ENCODE results near the gene RPS16. TPM values are rescaled to one million over a fixed set of nuclear protein-coding genes. Genes with fewer than 3 reads are reported as not detected.
A peak's percentile ranks its signal among the peaks of the same experiment; 100 is the strongest.

Gene RPS16
- total RNA-seq, 2 donors from 2014 or later, result 1,273 to 1,597 TPM

- intact Hi-C loops (cut with DNase I), result no loop called here
- DNase-seq, result peak; percentile 78
- ATAC-seq, result peak; percentile 79 to 91
Measured at GRCh38 chr19:39428283-39429112, 7.3 kb downstream of the RPS16 start.

GRCh38 chr19:39427707-39428106 is 8.0 kb downstream of the RPS16 start:
- intact Hi-C loops (cut with DNase I), result no loop called here
- ATAC-seq (no peak), DNase-seq (no peak)

GRCh38 chr19:39426170-39426569 is 9.6 kb downstream of the RPS16 start:
- no peak for ATAC-seq
- intact Hi-C loops (cut with DNase I), result no loop called here
- no peak for DNase-seq

DNA sequence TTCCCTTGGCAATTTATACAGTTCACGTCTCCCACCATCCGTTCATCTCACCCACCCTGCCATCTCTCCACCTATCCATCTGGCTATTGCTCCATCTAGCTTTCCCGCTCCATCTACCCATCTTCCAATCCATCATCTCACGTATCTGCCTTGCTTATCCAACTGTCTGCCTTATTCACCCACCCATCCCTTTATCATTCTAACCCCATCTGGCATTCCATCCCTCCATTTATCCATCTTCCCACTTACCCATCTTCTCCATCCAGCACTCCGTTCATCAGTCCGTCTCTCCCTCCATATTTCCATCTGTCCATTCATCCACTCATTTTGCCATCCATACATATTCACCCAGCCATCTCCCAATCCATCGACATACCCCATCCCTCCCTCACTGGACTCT is 10.0 kb downstream of the RPS16 start:
- no peak for DNase-seq
- ATAC-seq, result no peak
- intact Hi-C loops (cut with DNase I), result no loop called here

DNA sequence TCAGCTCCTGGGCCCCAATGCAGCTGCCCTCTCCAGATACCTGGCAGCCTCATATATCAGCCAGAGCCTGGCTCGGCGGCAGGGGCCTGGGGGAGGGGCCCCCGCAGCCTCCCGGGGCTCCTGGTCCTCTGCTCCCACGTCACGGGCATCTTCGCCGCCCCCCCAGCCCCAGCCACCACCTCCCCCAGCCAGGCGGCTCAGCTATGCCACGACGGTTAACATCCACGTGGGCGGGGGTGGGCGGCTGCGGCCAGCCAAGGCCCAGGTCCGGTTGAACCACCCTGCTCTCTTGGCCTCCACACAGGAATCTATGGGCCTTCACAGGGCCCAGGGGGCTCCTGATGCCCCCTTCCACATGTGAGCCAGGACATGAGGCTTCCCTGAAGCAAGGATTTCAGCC is 10.8 kb downstream of the RPS16 start:
- intact Hi-C loops (cut with DNase I), result no loop called here
- no peak for DNase-seq

GRCh38 chr19:39423258-39424086 is 12.3 kb downstream of the RPS16 start:
- intact Hi-C loops (cut with DNase I), result no loop called here
- no peak for DNase-seq
- no peak for ATAC-seq

More for the DNA sequence above, 10.8 kb downstream of the RPS16 start:
- no peak for ATAC-seq

DNA sequence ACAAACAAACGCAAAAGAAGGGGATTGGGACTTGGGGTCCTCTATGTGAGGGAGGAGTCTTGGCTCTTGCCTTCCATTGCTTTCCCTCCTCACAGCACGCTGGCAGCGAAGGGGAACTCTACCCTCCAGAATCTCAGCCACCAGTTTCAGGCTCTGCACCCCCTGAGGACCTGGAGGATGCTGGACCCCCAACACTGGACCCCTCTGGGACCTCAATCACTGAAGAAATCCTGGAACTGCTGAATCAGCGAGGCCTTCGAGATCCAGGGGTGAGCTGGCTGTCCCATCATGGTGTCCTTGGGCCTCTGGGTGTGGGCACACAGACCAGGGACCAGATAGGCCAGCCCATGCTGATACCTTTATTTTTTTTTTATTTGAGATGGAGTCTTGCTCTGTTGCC is 13.7 kb downstream of the RPS16 start:
- DNase-seq (no peak), ATAC-seq (no peak)
- intact Hi-C loops (cut with DNase I), result no loop called here

DNA sequence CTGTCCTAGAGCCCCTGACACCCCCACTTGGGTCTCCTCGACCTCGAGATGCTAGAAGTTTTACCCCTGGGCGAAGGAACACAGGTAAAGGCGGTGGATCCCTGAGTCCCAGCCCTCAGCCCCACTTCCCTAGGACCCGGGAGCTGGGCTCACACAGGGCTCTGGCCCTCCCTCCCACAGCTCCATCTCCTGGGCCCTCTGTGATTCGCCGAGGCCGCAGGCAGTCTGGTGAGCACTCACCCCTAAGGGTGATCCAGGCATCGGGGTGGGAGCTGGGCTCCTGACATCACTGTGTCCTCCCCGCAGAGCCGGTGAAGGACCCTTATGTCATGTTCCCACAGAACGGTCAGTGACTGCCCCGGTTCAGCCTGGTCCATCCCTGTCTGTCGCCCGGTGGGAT is 15.0 kb downstream of the RPS16 start:
- DNase-seq (no peak), ATAC-seq (no peak)
- intact Hi-C loops (cut with DNase I), result no loop called here

DNA sequence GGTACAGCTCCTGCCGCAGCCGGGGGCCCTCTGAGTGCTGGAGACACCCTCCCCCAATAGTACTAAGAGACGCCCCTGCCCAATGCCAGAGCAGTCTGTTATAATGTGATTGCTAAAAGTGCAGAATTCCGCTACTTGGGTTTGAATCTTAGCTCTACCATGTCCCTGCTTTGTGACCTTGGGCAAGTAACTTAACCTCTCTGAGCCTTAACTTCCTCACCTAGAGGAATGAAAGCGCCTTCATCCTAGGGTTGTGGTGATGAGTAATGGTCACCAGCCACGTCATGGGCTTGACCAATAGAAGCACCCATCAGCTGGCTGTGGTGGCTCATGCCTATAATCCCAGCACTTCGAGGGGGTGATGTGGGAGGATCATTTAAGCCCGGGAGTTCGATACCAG is 16.7 kb downstream of the RPS16 start:
- intact Hi-C loops (cut with DNase I), result no loop called here
- ATAC-seq (no peak), DNase-seq (no peak)

DNA sequence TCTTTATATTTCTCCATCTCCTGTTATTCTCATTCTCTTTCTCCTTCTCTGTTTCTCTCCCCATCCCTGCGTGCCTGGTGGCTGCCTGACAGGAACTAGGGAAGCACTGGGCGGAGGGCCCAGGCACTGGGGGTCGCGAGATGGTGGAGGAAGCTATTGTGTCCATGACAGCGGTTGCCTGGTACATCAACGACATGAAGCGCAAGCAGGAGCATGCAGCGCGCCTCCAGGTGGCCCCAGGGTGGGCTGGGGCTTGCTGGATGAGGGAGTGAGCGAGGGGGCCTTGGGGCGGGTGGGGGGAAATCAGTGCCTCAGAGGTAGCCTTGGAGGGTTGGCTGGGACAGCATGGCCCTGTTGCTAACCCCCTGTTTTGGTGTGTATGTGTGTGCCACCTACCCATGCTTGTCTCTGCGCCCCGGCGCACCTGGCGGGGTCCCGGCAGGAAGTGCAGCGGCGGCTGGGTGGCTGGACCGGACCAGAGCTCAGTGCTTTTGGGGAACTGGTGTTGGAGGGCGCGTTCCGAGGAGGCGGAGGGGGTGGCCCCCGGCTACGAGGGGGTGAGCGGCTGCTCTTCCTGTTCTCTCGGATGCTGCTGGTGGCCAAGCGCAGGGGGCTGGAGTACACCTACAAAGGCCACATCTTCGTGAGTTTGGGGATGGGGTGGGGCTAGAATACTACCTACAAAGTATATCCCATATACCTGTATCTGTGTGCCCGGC is 18.1 kb downstream of the RPS16 start:
- ATAC-seq, result no peak
- DNase-seq, result no peak
- intact Hi-C loops (cut with DNase I), result loop anchor here in 1 of 2 donors (2.0 kb wide), 1 partner anchor 15 kb away; no protein-coding TSS in a partner anchor

DNA sequence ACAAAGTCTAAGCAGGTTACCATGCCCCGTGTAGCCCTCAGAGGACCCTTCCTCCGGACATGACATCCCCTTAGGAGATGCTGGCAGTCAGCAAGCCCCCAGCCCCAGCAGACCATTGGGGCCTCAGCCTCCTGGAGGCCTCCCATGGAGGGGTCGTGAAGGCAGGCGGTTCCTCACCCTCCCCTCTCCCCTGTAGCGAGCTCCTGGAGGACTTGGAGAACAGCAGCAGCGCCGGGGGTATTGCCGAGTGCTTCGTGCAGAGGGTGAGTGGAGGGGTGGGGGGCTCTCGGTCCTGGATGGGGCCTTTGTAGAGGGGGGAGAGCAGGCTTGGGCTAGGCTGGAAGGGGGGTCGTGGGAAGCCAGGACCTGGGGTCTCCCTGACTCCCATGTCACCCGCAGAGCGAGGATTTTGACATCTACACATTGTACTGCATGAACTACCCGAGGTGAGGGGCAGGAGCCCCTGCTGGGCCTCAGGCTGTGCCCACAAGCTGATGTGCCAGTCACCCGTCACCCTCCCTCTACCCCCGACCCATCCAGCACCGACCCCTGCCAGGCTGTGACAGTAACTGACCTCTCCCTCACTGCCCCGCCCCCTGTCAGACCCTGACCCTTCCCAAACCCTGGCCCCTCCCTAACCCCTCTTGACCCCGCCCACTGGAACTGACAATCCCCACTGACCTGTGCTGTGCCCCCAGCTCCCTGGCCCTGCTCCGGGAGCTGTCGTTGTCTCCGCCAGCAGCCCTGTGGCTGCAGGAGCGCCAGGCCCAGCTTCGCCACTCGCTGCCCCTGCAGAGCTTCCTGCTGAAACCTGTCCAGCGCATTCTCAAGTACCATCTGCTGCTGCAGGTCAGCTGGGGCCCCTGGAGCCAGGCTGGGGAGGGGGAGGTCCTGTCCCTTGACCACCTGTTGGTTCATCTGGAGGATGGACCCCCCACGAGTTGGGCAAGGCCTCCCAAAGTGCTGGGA is 19.3 kb downstream of the RPS16 start:
- ATAC-seq, result no peak
- no peak for DNase-seq
- intact Hi-C loops (cut with DNase I), result loop anchor here in 1 of 2 donors (2.0 kb wide), 1 partner anchor 16 kb away; no protein-coding TSS in a partner anchor

- DNase-seq, result peak; percentile 37
- intact Hi-C loops (cut with DNase I), result loop anchor here in 1 of 2 donors (2.0 kb wide), 1 partner anchor 17 kb away; no protein-coding TSS in a partner anchor
- no peak for ATAC-seq
Measured at GRCh38 chr19:39415111-39416046, 20.4 kb downstream of the RPS16 start.

DNA sequence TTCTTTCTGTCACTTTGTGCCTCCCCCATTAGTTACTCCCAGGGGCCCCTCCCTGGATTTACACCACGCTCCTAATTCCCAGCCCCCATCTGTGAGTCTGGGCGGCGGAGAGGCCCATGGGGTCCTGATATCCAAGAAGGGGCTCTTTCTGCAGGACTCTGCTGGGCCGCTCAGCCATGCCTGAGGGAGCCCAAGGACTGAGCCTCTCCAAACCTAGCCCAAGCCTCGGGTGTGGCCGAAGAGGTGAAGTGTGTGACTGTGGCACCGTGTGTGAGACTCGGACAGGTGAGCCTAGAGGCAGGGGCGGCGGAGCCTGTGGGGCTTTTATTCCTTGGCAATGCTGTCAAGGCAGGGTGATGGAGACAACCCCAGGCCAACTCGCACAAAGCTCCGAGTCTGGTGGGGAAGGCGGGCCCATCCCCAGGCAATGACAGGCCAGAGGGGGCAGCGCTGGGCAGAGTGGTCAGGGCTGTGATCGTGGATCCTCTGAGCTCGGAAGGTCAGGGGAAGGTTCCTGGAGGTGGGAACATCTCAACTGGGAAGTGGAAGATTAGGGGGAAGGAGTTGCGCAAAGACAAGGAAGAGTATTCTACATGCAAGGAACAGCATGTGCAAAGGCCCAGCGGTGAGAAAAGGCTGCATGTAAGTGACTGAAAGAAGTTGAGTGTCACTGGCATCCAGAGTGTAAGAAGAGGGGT is 21.7 kb downstream of the RPS16 start:
- intact Hi-C loops (cut with DNase I), result no loop called here
- peak; percentile 46 for DNase-seq
- ATAC-seq, result no peak

DNA sequence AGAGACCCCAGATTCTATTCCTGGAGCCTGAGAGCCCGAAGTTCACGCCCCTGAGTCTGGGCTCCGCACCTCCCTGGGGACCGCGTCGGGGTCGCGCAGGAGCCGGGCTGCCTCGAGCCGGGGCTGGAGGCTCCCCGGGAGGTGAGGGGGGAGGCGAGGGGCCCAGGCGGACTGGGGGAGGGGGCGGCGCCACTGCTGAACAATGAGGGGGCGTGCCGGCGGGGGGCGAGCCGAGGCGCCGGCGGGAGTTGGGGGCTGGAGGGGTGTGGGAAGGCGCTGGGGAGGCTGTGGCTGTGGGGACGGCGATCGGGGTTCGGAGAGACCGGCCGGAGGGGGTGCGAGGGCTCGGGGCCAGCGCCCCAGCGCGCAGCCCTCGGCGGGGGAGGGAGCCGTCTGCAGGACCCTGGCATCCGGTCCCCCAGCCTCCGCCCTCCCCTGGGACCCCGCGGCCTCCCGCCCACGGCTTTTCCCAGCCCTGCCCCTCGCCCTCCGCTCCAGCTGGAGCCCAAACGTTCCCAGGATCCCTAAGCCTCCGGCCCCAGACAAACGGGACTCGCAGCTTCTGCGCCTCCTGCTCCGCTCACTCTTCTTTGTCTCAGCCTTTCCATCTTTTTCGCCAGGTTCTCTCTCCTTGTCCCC is 22.4 kb downstream of the RPS16 start:
- peak; percentile 78 for DNase-seq
- peak; percentile 2 to 13 for ATAC-seq
- intact Hi-C loops (cut with DNase I), result no loop called here

DNA sequence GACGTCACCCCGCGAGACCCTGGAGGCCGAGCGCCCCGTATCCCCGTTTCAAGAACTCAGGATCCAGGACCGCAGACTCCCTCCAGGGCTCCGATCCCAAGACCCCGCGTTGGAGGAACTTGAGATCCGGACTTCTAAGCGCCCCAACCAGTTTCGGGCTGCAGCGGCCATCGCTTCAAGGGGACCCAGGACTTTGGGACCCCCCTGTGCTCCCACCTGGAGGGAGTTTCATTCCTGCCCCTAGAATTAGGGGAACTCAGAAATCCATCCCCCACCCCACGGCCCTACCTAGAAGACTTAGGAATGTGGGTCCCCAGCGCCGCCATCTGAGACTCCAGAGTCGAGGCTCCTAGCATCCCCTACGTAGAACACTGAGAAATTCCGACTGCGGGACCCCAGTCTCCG is 22.9 kb downstream of the RPS16 start:
- no peak for DNase-seq
- no peak for ATAC-seq
- intact Hi-C loops (cut with DNase I), result loop anchor here in 1 of 2 donors (1.0 kb wide), 1 partner anchor 16 kb away; no protein-coding TSS in a partner anchor

Data from left cardiac atrium (tissue), 4 donors.